Subcutaneous adipose tissue (tissue), 4 donors: ENCODE data around the gene LRRC8E. TPM values are rescaled to one million over a fixed set of nuclear protein-coding genes. Genes with fewer than 3 reads are reported as not detected.

ENCODE experiments used
- total RNA-seq, 4 donors: library from RNA; depleted of rRNA; stranded (reverse); fragments of >200 nt; gene quantifications; one replicate each; pipeline ENCODE4 v1.1.0, GENCODE V29; 2016
- TF ChIP-seq, protein P1 (sequence below): fragments of 450-650 bp; IDR thresholded peaks from one replicate; pipeline ENCODE4 v1.5.1; 2016; ENCODE audit warnings: low read depth, mild to moderate bottlenecking, control low read depth, antibody characterized with exemption, moderate library complexity

The LRRC8E gene
- total RNA-seq, 4 donors from 2014 or later = 0.19 to 1.5 (median 0.50) TPM

DNA sequence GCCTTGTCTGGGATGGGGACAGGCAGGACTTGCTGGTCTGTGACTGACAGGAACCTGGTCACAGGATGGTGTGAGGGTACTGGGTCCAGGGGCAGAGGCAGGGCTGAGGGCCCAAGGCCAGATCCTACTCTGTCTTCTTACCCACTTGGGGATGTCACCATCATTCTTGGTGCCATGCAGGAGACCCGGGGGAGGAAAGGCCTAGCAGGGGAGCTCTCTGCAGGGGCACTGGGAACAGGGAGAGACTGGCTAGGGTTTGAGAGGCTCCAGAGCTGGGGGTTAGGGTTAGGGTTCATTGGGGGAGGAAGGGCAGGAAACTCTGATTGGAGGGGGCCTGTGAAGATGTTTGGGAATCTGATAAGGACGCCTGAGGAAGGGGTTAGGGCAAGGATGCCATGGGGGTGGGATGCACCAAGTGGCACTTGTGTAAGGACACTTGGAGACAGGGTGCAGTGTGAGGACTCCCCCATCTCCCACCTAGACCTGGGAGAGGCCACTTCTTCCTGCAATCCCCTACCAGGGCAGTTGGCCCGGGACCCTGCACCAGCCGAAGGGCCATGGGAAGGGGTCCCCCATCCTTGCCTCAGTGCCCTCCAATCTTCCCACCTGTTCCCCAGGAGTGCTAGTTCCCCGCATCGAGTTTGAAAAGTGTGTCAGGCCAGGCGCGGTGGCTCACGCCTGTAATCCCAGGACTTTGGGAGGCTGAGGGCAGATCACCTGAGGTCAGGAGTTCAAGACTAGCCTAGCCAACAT is 21.0 kb upstream of the LRRC8E start:
- TF ChIP-seq, protein P1, sequence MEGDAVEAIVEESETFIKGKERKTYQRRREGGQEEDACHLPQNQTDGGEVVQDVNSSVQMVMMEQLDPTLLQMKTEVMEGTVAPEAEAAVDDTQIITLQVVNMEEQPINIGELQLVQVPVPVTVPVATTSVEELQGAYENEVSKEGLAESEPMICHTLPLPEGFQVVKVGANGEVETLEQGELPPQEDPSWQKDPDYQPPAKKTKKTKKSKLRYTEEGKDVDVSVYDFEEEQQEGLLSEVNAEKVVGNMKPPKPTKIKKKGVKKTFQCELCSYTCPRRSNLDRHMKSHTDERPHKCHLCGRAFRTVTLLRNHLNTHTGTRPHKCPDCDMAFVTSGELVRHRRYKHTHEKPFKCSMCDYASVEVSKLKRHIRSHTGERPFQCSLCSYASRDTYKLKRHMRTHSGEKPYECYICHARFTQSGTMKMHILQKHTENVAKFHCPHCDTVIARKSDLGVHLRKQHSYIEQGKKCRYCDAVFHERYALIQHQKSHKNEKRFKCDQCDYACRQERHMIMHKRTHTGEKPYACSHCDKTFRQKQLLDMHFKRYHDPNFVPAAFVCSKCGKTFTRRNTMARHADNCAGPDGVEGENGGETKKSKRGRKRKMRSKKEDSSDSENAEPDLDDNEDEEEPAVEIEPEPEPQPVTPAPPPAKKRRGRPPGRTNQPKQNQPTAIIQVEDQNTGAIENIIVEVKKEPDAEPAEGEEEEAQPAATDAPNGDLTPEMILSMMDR = no peak

DNA sequence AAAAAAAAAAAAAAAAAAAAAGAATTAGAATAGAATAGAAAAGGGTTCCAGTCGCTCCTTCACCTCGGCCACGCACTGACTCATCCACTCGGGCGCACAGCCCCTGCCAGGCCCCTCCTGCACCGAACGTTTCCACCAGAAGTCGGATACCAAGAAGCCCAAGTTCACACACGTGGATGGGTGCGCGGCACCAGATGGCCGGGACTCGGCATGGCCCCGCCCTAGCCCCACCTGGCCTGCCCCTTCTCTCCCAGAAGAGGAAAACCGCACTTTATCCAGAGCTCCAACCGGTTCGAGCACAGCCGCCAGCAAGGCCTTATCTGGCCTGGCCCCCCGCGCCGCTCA is 20.0 kb upstream of the LRRC8E start:
- TF ChIP-seq, protein P1 = no peak

DNA sequence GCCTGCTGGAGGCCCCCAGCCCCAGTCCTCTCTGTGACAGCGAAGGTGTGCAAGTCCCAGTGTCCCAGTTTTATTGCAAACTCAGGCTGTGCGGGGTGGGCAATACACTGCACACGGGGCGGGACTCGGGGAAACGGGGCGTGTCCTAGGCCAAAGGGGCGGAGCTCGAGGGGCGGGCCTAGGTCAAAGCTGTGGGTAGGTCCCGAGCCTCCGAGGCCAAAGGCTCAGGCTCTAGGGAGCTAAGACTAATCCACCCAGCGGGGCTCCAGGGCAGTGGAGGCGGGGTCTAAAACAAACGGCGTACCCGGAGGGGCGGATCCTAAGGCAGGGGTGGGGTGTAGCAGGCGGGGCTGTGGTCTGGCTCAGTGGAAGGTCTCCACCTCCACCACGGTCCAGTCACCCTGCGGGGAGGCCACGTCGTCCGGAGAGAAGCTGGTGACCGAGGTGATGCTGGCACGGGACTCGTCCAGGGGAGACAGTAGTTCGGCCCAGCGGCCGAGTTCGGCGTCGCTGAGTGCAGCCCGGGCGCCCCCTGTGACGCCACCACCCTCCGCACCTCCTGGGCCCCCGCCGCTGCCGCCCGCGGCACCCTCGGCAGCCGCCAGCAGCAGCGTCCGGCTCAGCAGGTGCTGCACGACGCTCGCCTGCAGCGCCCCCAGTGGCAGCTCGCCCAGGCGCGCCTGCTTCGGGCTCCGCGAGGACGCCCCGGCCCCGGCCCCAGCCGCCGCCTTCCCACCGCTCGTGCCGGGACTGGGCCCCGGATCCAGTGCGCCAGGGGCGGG is 19.4 kb upstream of the LRRC8E start:
- TF ChIP-seq, protein P1 = no peak

DNA sequence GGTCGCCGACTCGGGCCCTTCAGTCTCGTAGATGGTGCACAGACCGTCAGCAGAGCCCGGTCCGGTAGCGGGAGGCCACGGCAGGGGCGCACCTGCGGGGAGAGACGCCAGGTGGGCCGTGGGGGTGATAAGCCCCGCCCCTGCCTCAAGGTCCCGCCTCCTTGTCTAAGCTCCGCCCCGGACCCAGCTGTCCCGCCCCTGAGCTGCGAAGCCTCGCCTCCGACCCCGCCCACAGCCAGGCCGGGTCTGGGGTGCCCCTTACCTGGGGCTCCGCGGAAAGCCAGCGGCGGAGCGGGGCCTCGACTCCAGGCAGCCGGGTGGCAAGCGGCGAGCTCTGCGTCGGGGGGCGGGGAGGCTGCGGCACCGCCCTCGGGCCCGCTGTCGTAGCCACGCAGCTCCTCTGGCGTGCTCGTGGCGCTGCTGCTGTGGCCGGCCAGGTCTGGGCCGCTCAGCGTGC is 18.8 kb upstream of the LRRC8E start:
- TF ChIP-seq, protein P1 = no peak

DNA sequence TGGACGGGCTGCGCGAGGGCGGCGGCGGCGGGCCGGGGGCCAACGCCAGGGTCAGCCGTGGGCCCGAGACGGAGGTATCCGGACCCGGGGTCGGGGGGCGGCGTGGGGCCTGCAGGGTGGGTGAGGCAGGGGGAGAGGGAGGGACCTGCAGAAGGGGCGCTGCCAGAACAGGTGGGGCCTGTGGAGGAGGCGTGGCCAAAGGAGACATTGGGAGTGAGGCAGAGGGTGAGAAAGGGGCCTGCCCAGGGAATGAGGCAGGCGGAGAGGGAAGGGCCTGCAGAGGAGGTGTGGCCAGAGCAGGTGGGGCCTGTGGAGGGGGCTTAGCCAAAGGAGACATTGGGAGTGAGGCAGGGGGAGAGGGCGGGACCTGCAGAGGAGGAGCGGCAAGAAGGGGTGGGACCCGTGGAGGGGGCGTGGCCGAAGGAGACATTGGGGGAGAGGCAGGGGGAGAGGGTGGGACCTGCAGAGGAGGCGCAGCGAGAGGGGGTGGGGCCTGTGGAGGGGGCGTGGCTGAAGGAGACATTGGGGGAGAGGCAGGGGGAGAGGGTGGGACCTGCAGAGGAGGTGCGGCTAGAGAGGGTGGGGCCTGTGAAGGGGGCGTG is 18.3 kb upstream of the LRRC8E start:
- TF ChIP-seq, protein P1 = no peak

DNA sequence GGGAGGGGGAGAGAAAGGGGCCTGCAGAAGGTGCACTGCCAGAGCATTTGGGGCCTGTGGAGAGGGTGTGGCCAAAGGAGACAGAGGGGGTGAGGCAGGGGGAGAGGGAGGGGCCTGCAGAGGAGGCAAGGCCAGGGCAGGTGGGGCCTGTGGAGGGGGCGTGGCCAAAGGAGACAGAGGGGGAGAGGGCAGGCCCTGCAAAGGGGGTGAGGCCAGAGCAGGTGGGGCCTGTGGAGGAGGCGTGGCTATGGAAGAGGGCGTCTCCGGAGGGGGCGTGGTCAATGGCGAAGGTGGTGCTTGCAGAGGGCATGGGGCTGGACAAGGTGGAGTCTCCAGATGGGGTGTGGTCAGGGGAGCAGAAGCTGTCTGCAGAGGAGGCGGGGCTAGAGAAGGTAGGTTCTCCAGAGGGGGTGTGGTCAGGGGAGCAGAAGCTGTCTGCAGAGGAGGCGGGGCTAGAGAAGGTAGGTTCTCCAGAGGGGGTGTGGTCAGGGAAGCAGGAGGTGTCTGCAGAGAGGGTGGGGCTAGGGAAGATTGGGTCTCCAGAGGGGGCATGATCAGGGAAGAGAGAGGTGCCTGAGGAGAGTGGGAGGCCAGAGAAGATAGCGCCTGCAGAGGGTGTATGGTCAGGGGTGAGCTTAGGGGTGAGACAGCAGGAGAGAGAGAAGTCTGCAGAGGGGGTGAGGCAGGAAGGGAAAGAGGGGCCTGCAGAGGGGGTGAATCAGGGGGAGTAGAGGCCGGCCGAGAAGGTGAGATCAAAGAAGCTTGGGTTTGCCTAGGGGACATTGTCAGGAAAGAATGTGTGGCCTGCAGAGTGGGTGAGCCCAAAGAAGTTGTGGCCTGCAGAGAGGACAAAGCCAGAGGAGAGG is 17.5 kb upstream of the LRRC8E start:
- TF ChIP-seq, protein P1 = no peak
